AG08395 (cell line): ENCODE data around the gene KTN1.

Experiments
- DNase-seq: peaks from one replicate; pipeline ENCODE4 v3.0.0; 2012; ENCODE audit warnings: mixed read lengths, low spot score

Gene KTN1

DNA sequence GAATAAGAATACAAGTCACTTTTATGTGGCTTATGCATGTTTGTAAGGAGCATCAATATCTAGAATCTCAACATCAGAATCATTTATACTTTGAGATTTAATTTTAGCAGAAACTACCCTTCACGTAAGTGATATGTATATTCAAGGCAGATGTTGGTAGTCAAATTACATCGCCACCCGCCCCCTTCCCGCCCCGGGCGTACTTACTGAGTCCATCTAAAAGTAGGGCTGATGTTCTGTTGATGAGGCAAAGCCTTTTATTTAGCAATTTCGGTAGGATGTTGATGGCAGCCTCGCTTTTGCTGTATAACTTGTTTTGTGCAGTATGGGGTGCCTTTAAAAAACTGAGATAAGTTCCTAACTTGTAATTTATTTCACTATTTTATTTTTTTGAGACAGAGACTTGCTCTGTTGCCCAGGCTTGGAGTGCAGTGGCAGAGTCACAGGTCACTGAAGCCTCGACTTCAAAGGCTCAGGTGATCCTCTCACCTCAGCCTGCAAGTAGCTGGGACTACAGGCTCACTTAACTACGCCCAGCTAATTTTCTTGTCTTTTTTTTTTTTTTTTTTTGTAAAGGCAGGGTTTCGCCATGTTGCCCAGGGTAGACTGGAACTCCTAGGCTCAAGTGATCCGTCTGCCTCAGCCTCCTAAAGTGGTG, 30.8 kb downstream of the KTN1 start:
- no peak for DNase-seq

DNA sequence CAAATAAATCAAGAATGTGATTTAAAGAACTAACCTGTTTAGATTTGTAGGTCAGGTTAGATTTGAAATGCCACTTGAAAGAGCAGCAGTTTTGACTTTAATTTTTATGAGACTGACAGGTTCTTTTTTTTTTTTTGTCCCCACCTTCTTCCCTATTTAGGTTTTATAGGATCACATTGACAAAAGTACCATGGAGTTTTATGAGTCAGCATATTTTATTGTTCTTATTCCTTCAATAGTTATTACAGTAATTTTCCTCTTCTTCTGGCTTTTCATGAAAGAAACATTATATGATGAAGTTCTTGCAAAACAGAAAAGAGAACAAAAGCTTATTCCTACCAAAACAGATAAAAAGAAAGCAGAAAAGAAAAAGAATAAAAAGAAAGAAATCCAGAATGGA, 31.9 kb downstream of the KTN1 start:
- DNase-seq, result no peak

DNA sequence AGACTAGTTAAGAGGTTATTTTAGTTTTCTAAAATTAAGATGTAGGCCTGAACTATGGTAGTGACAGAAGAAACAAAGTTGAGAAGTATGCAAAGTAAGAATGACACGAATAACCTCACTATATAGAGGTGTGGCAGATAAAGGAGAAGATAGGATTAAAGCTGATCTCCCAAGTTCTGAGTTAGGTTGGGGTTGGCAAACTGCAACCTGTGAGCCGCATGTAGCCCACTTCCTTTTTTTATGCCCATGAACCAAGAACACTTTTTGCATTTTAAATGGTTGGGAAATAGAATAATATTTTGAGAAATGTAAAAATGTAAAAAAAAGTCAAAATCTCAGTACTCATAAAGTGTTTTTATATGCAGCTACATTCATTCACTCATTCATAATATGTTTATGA, 34.3 kb downstream of the KTN1 start:
- DNase-seq, result no peak

DNA sequence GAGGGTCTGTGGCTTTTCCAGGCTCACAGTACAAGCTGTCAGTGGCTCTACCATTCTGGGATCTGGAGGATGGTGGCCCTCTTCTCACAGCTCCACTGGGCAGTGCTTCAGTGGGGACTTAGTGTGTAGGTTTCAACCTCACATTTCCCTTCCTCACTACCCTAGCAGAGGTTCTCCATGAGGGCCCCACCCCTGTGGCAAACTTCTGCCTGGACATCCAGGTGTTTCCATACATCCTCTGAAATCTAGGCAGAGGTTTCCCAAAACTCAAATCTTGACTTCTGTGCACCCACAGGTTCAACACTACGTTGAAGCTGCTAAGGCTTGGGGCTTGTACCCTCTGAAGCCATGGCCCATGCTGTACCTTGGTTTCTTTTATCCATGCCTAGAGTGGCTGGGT, 40.3 kb downstream of the KTN1 start:
- DNase-seq, result no peak

DNA sequence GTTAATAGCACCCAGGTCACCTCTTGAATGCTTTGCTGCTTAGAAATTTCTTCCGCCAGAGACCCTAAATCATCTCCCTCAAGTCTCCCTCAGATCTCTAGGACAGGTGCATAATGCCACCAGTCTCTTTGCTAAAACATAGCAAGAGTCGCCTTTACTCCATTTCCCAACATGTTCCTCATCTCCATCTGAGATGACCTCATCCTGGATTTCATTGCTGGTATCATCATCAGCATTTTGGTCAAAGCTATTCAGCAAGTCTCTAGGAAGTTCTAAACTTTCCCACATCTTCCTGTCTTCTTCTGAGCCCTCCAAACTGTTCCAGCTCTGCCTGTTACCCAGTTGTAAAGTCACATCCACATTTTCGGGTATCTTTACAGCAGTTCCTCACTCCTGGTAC, 41.0 kb downstream of the KTN1 start:
- no peak for DNase-seq

DNA sequence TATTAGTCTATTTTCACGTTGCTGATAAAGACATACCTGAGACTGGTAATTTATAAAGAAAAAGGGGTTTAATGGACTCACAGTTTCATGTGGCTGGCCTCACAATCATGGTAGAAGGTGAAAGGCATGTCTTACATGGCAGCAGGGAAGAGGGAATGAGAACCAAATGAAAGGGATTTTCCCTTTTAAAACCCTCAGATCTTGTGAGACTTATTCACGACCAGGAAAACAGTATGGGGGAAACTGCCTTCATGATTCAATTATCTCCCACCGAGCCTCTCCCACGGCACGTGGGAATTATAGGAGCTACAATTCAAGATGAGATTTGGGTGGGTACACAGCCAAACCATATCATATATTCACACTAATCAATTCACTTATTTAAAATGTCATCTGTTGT, 41.4 kb downstream of the KTN1 start:
- DNase-seq, result no peak

DNA sequence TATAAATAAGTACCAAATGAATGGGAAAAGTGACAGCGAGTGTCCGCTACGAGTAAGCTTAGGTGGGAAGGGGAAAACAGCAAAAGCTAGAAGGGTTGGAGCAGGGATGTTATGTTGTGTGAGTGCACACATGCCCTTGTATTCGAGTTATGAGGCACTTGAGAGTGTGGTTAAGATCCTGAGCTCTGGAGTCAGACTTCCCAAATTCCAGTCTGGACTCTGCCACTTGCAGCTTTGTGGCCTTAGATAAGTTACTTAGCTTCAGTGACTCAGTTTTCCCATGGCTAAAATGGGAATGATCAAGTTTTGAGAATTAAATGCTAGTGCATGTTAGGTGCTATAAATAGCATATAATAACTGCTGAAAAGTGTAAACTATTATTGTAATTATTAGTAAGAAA, 44.9 kb downstream of the KTN1 start:
- DNase-seq, result no peak

DNA sequence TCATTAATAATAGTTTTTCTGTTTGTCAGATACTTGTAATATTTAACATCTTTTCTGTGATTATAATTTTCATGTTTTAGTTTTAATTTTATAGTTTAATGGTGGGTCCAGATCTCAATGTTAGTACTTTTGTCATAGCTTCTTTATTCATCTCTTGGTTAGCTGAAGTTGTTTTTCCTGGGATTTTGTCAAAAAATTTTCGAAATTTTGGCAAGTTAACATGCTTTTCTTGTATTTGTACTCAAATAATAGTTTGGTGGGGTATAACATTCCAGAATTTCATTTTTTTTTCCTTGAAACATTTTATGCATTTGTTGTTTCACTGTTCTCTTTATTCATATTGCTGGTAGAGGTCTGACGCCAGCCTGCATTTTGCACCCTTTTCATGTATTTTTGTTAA, 45.5 kb downstream of the KTN1 start:
- DNase-seq, result no peak

DNA sequence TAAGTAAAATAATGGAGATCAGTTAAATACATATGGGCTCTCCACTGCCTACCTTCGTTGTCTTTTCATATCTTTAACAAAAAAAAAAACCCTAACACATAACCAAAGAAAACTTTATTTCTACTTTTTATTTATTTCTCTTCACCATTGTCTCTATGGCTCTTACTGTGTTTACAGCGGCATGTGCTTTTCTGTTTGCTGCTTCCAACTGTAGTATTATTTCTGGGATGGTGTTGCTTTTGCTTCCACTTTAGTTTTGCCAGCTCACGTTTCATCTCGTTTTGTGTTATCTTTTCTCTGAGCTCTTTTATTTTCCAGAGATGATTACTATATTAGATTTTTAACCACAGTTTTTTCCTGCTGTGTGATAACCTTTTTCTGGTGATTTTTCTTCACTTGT, 46.1 kb downstream of the KTN1 start:
- no peak for DNase-seq

DNA sequence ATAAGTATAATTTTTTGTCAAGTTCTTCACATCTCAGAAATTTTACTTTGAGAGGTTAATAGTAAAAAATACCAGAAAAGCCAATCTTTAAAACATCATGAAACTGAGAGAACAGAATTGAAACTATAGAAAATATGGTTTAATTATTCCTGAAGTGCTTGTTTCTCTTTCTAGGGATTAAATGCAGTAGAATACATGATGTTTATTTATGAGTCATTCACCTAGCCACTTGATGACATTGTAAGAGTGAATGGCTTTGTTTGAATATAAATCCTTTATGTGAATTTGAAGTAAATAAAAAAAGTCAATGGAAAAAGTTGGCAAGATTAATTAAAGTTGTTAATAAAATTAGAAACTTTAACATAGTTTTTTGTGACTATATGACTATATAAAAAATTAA, 48.4 kb downstream of the KTN1 start:
- no peak for DNase-seq

DNA sequence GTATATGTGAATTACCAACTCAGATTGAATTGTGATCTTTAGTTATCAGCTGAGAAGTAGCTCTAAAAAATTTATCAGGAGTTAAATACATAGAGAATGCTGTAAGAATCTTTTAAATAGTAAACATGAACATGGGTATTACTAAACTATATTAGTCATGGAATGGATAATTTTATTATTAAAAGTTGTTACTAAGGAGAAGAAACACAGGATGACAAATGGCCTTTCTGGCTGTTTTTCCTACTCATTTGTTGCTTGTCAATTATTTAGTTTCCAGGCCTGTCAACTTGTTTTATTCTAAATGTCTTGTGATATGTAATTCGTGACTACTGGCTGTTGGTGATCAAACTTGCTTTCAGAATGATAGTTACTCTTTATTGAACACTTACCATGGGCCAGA, 58.7 kb downstream of the KTN1 start:
- DNase-seq, result no peak

DNA sequence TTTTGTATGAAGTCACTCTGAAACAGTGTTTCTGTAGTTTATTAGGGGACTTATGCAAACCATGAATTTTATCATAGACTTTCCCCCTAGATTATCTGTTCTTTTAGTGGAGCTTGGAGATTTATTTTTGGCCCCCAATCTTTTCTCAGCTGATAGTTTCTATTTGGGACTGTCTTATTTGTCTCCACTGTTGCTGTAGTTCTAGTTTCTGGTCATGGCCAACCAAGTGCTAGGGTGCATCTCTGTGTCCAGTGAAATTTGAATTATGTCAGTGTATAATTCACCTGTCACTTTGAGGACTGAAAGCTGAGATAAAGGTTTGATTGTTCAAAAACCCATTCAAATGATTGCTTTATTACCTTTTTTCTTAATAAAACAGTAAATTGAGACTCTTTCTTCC, 61.3 kb downstream of the KTN1 start:
- no peak for DNase-seq

DNA sequence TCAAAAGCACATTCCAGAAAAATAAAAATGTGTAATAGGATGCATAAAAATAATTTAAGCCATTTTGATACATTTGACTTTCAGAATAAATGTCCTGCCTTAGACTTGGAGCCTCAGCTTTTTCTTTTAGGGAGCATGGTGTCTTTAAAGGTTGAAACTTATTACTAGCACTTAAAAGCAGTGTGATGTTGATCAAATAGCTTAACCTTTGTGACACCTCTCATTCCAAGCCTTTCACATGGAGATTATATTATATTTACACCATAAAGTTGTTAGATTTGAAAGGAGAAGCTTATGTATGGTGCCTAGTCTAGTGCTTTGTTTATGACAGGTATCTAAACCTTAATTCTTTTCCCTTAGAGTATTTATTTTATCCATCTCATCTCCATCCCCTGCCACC, 61.9 kb downstream of the KTN1 start:
- no peak for DNase-seq

DNA sequence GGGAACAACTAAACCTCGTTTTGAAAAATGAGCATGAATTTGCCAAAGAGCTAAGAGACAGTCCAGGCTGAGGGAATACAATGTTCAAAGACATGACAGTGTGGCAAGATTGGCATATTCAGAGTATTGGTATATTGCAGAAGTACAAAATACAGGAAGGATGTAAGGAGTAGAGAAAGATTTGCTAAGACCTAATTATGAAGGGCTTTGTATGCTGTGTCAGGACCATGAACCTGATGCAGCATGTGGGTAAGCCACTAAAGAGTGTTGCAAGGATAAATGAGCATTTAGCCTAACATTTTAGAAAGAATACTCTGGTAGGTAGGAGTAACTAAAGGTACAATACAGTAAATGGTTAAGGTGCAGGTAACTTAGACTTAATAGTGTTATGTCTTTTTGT, 65.1 kb downstream of the KTN1 start:
- DNase-seq, result no peak

DNA sequence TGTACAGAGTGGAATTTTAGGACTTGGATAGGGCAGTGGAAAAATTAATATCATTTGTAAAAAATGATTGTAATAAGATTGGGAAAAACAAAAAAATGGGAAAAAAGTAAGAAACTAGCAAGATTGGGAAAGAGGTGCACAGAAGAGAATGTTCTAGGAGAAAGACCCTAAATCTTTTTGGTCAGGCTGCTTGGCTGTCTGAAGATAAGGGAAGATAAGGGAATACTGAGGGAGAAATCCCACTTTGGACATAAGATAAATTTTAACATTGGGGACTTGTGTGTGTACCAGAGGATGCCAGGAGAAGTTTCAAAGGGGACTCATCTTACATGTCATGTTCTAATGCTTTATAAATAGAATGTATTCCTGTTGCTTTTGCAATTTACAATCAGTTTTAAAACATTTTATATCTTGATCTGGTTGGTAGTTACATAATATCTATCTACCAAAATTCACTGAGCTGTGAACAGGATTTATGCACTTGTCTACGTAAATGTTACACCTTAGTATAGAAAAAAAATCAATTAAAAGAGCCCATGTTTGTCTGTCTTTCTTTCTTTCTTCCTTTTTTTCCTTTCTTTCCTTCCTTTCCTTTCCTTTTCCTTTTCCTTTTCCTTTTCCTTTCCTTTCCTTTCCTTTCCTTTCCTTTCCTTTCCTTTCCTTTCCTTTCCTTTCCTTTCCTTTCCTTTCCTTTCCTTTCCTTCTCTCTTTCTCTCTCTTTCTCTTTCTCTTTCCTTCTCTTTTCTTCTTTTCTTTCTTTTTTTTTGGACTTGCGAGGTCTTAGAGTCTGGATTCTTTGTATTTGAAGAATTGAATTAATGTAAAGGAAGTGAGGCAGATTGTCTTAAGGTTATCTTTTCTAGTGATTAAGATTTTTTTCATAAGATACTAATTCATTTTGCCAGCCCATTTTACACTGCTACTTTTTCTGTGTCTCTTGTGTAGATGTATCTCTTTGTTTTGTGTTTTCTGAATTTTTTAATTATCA, 66.1 kb downstream of the KTN1 start:
- no peak for DNase-seq

DNA sequence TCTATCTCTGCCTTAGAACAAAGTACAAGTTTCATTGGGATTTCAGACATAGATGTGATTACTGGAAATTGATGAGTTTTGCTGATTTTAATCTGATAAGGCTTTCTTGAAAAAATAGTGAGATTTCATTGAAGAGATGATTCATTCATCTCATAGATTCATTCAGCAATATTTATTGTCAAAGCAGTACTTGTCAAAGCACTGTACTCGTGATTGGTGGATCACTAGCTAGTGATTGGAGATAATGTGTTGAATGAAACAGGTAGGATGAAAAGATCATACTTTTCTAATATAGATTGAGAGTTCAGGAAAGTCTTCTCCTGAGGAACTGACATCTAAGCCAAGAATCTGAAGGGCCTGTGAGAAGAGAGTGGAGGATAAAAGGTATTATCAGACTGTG, 71.0 kb downstream of the KTN1 start:
- DNase-seq, result no peak

DNA sequence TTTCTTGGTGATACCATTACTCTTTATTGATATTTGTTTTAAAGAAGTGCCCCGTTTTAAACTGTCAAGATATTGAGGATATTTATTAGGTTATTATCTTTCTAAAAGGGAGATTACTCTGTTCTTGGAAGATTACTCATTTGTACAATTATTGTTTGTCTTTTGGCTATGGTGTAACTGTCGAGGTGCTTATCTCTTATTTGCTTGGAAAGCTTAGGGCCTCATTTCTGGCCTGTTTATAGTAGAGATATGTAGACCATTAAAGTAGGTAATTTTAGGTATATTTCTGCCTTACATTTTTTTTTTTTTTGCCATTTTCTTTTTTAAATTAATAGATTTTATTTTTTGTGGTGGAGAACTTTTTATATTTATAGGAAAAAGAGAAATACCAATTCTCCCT, 74.2 kb downstream of the KTN1 start:
- no peak for DNase-seq

DNA sequence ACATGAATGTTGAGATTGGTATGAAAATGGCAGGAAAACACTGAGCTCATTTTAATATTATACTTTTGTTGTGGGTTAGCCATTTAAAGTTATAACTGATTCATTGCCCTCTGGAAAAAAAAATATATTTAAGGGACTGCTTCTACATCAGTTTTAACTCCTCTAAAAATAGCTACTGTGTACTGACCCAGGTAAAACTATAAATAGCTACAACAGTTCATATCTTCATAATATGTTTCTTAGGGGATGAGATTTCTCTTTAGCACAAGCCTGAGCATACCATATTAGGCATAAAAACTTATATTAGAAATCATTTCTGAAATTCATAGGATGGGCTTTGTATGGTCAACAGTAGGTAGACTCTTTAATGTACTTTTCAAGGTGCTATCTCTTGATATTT, 81.0 kb downstream of the KTN1 start:
- no peak for DNase-seq

DNA sequence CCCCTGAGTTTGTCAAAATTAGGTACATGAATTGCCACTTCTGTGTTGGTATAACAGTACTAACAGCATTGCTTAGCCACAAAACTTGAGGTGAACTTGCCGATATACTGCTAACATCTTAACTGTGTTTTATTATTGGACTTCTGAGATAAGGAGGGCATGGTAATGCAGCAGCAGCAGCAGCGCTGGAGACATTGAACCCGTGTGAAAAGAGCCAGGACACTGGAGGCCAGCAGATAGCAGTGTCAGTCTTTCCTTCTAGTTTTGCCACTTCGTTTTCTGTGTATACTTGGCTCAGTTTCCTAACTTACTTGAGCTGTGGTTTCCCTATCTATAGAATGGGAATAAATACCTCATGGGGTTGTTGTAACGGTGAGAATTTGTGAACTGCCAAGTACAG, 82.7 kb downstream of the KTN1 start:
- DNase-seq, result no peak

DNA sequence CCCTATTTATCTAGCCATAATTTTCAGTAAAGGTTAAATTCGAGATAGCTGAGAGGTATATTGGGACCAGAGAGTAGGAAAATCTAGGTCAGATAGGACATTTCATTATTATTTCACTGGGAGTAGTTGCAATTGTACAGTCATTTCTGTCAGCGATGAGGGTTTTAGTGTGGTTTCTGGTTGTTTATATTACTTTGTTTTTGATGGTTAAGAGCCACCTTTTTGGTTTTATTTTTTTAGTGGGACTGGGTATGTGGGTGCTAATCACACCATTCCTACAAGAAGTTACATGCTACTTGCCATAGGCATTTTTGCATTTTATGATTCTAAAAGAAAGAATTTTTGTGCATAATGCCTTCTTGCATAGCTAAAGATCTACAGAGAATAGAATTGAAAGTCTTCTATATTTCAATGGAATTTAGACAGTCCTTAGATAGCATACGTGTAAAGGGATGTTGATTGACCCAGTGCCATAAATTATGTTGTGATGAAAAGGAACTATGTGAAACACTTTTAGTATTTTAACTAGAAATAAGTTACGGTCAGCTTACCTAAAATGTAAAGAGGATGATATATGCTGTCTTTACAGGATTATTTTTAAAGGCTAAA, 85.2 kb downstream of the KTN1 start:
- no peak for DNase-seq

DNA sequence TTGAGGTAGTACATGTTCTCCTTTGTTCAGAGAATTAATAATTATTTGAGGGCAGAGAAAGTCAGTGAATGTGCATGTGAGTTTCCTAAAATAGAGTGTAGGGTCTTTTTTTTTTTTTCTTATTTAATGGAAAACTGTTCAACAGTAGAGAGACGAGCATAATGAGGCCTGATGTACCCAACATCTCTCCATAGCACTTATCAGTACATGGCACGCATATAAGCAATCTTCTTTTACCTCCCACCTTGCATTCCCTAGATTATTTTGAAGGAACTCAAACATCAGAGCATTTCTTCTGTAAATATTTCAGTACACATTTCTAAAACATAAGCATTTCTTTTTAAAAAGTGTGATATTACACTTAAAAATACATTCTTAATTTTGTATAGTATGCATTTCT, 87.8 kb downstream of the KTN1 start:
- DNase-seq, result no peak

DNA sequence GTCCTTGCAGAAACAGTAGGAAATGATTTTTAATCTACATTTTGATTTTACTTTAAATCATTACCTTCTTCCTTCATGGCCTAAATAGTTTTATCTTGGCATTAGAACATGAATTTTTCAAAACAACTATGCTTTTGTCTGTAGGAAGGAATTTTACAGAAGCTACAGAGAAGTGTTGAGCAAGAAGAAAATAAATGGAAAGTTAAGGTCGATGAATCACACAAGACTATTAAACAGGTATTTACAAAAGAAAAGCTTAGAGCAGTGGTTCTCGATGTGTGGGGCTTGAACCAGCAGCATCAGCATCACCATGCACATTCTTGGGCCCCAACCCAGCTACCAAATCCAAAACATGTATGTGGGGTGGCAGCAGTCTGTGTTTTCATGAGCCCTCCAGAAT, 91.6 kb downstream of the KTN1 start:
- no peak for DNase-seq

DNA sequence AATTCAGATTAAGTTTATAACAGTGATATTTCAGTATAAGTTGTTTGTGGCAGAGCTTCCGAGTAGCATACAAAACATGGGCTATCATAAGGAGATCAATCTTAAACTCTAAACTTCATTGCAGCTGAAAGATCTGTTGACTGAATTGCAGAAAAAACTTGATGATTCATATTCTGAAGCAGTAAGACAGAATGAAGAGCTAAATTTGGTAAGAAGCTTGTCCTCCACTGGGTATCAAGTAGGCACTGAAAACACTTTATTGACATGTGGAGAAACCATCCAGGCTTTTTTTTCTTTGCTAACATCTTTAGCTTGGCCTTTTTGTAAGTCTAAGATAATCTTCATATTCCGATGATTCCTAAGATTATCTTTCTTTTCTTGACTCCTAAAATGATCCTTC, 93.0 kb downstream of the KTN1 start:
- DNase-seq, result no peak
